PFSK-1 (cell line): ENCODE measurements around the gene MAP7D2.

Experiments used
- FOXP2 ChIP-seq: optimal IDR thresholded peaks from 2 replicates; pipeline ENCODE3; 2011; ENCODE audit warnings: borderline replicate concordance, control low read depth, inconsistent platforms; ENCODE audit not compliant: insufficient read depth; ENCODE audit errors: extremely low read length, extremely low read depth
- POLR2AphosphoS5 ChIP-seq: IDR thresholded peaks from 2 replicates; pipeline ENCODE4 v1.6.1; 2012; ENCODE audit warnings: low read depth, mild to moderate bottlenecking, control low read depth, low read length, moderate library complexity
- REST ChIP-seq, 2 experiments: IDR thresholded peaks; 2 replicates each; pipeline versions ENCODE4 v1.6.1 to v1.8.0; 2011 to 2012; ENCODE audit warnings: low read depth in 2 of 2, low read length in 2 of 2, control low read depth in 1 of 2, inconsistent platforms in 1 of 2, mild to moderate bottlenecking in 1 of 2, moderate library complexity in 1 of 2; ENCODE audit not compliant: insufficient read depth in 1 of 2
- SIN3A ChIP-seq: IDR thresholded peaks from 2 replicates; pipeline ENCODE4 v1.6.1; 2012; ENCODE audit warnings: mild to moderate bottlenecking, low read length, moderate library complexity, borderline replicate concordance; ENCODE audit not compliant: insufficient read depth
- TAF1 ChIP-seq: IDR thresholded peaks from 2 replicates; pipeline ENCODE4 v1.6.1; 2012; ENCODE audit warnings: low read length, control low read depth, borderline replicate concordance; ENCODE audit not compliant: insufficient read depth

MAP7D2 gene

GRCh38 chrX:20026278-20026677, 90.4 kb downstream of the MAP7D2 start:
- TF ChIP-seq POLR2AphosphoS5 (no peak), FOXP2 (no peak), SIN3A (no peak)

- TF ChIP-seq SIN3A, result no peak
- no peak for TF ChIP-seq POLR2AphosphoS5
- TF ChIP-seq TAF1, result no peak
- no peak for TF ChIP-seq REST (IDR thresholded peaks at IDR 0.05; ENCODE audit: insufficient read depth in 1 of 2, low read depth in 2 of 2, low read length in 2 of 2)
- TF ChIP-seq FOXP2, result no peak
Observed at GRCh38 chrX:20019672-20020365, 96.9 kb downstream of the MAP7D2 start.

- TF ChIP-seq POLR2AphosphoS5 (no peak), REST (IDR thresholded peaks at IDR 0.05; ENCODE audit: insufficient read depth in 1 of 2, low read depth in 2 of 2, low read length in 2 of 2) (no peak), TAF1 (no peak), SIN3A (no peak), FOXP2 (no peak)
Observed at GRCh38 chrX:20016616-20016945, 100.1 kb downstream of the MAP7D2 start.

- TF ChIP-seq REST (IDR thresholded peaks at IDR 0.05; ENCODE audit: insufficient read depth in 1 of 2, low read depth in 2 of 2, low read length in 2 of 2), result no peak
- TF ChIP-seq FOXP2, result no peak
- no peak for TF ChIP-seq SIN3A
- no peak for TF ChIP-seq TAF1
- TF ChIP-seq POLR2AphosphoS5, result no peak
Observed at GRCh38 chrX:20015945-20016615, 100.6 kb downstream of the MAP7D2 start.

GRCh38 chrX:20015422-20015821, 101.3 kb downstream of the MAP7D2 start:
- no peak for TF ChIP-seq SIN3A
- no peak for TF ChIP-seq REST (IDR thresholded peaks at IDR 0.05; ENCODE audit: insufficient read depth in 1 of 2, low read depth in 2 of 2, low read length in 2 of 2)
